NT2/D1 (cell line): ENCODE measurements around the gene CPEB3.

Experiments used
- DNase-seq: peaks from one replicate; pipeline ENCODE4 v3.0.0-alpha.2; 2011; ENCODE audit warnings: low read depth, low spot score
- H3K27me3 ChIP-seq: 2 replicates; pipeline ENCODE4 v1.6.0; 2011; ENCODE audit warnings: mild to moderate bottlenecking; ENCODE audit not compliant: insufficient read length, insufficient read depth
- H3K36me3 ChIP-seq: 2 replicates; pipeline ENCODE4 v1.6.1; 2011; ENCODE audit warnings: mild to moderate bottlenecking, low read length, mixed read lengths; ENCODE audit not compliant: insufficient read depth, insufficient read length
- H3K4me1 ChIP-seq: 2 replicates; pipeline ENCODE4 v1.5.1; 2011; ENCODE audit not compliant: insufficient read depth, insufficient read length
- H3K4me3 ChIP-seq: 2 replicates; pipeline ENCODE4 v1.5.1; 2011; ENCODE audit warnings: low read depth; ENCODE audit not compliant: insufficient read length
- H3K9ac ChIP-seq: 2 replicates; pipeline ENCODE4 v1.6.0; 2011; ENCODE audit warnings: low read depth; ENCODE audit not compliant: insufficient read length
- H3K9me3 ChIP-seq: 2 replicates; pipeline ENCODE4 v1.5.1; 2011; ENCODE audit warnings: mild to moderate bottlenecking, low read length; ENCODE audit not compliant: insufficient read depth
- SUZ12 ChIP-seq: IDR thresholded peaks from 2 replicates; pipeline ENCODE4 v1.6.1; 2011; ENCODE audit not compliant: insufficient read length, insufficient read depth; ENCODE audit errors: extremely low read depth
- YY1 ChIP-seq: IDR thresholded peaks from 2 replicates; pipeline ENCODE4 v1.6.1; 2011; ENCODE audit not compliant: insufficient read length, insufficient read depth
- ZNF274 ChIP-seq: IDR thresholded peaks from 2 replicates; pipeline ENCODE4 v1.6.1; 2011; ENCODE audit warnings: mild to moderate bottlenecking, low read depth, low read length

Gene CPEB3

DNA sequence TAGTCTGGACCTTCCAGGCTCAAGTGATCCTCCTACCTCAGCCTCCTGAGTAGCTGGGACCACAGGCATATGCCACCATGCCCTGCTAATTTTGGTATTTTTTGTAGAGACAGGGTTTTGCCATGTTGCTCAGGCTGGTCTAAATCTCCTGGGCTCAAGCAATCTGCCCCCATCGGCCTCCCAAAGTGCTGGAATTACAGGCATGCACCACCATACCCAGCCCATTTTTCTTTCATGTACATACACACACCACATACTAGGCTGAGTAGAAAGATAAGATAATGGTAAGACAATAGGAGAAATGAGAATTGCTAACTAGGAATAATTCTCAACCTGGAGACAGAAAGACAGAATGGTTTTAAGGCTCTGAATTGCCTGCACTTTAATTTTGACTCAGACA is 83.8 kb downstream of the CPEB3 start:
- DNase-seq: no peak
- Histone ChIP-seq H3K9me3 (no peaks in the 10 kb centered on the region), H3K27me3 (no peaks in the 10 kb centered on the region), H3K4me1 (no peaks in the 10 kb centered on the region), H3K9ac (no peak overlapping the region), H3K4me3 (no peak overlapping the region), H3K36me3 (no peaks in the 10 kb centered on the region)
- TF ChIP-seq ZNF274 (no peak), YY1 (no peak)

DNA sequence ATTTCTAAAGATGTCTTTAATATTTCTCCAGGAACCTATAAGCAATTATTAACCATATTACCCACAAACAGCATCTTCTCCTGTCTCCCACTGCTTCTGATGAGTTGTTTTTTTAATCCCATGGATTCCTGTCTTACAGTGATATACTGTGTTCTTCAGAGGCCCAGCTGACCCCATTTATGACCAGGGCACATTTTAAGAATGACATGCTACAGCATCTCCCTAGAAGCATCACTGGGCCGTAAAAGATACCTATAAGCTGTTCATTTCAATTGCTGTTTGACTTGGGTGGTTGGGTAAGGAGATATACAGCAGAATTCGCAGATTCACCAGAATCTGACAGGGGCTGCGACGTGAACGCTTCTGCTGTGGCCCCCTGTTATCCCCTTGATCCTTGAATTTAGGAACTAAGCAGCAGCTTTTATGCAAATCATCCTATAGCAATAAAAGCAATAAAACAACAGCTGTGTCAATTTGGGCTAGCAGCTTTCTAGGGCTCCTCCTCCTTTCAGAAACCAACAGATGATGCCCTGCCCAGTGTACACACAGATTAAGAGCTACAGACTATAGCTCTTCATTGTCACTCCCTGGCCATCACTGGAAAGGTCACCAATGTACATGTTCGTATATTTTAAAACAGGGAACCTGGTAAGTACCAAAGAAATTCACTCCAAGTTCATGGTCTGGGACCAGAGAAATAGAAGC is 86.8 kb downstream of the CPEB3 start:
- no peaks in the 10 kb centered on the region for H3K9me3 ChIP-seq
- DNase-seq: no peak

DNA sequence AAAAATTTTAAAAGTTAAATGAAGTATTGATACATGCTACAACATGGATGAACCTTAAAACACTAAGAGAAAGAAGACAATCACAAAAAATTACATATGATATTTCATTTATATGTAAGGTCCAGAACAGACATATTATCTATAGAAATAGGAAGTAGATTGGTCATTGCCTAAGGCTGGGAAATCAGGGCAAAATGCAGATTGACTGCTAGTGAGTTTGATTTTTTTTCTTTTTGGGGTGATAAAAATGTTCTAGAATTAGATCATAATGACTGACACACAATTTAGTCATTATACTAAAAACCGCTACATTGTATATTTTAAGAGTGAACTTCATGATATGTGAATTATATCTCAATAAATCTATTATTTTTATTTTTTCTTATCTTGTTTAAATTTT is 88.3 kb downstream of the CPEB3 start:
- no peak for TF ChIP-seq ZNF274
- no peak for TF ChIP-seq YY1
- no peak for TF ChIP-seq SUZ12
- Histone ChIP-seq H3K27me3 (no peaks in the 10 kb centered on the region), H3K36me3 (no peaks in the 10 kb centered on the region), H3K4me1 (no peaks in the 10 kb centered on the region), H3K4me3 (no peak overlapping the region), H3K9ac (no peak overlapping the region), H3K9me3 (no peaks in the 10 kb centered on the region)
- DNase-seq: no peak

More for the DNA sequence above, 86.8 kb downstream of the CPEB3 start:
- no peaks in the 10 kb centered on the region for H3K27me3 ChIP-seq
- no peaks in the 10 kb centered on the region for H3K36me3 ChIP-seq
- H3K4me1 ChIP-seq: no peaks in the 10 kb centered on the region
- TF ChIP-seq YY1: no peak
- TF ChIP-seq SUZ12: no peak
- no peak for TF ChIP-seq ZNF274
- no peak overlapping the region for H3K9ac ChIP-seq
- no peak overlapping the region for H3K4me3 ChIP-seq

DNA sequence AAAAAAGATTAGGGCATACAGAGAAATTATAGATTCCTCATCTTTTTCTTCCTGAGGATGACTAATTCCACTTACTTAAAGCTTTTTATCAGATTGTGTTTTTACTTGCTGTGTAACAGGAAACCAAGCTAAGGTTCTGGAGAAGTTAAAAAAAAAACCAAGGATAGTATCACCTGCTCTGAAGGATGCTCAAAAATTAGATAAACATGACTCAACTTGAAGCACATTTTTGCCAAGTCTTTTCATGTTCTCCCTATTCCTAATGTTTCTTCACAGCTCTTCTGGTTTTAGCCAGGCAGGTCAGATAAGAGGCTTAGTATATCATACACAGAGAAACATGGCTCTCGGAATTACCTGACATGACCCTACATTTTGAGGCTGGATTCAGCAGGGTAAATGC is 90.3 kb downstream of the CPEB3 start:
- TF ChIP-seq ZNF274 (no peak), SUZ12 (no peak), YY1 (no peak)
- no peak for DNase-seq
- Histone ChIP-seq H3K27me3 (no peaks in the 10 kb centered on the region), H3K9ac (no peak overlapping the region), H3K36me3 (no peaks in the 10 kb centered on the region), H3K9me3 (no peaks in the 10 kb centered on the region), H3K4me1 (no peaks in the 10 kb centered on the region), H3K4me3 (no peak overlapping the region)

DNA sequence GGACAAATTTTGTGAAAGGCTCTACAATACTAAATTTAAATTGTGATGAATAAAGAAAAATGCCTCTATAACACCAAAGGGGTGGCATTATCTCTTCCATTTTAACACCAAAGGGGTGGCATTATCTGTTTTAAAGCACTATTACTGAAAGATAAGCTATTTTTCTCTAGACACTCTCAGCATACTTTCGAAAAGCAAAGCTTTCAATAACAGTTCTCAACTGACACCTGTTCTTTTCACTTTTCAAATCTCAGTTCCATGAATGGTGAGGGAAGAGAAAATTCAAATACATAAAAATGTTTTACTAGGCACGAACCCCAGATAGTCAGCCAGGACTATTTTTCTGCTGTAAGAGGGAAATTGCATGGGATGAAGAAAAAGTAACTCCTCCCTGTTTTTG is 103.8 kb downstream of the CPEB3 start:
- no peaks in the 10 kb centered on the region for H3K4me1 ChIP-seq
- H3K9ac ChIP-seq: no peak overlapping the region
- H3K4me3 ChIP-seq: no peak overlapping the region
- H3K27me3 ChIP-seq: no peaks in the 10 kb centered on the region
- no peak for DNase-seq
- no peaks in the 10 kb centered on the region for H3K36me3 ChIP-seq
- no peak for TF ChIP-seq SUZ12
- no peaks in the 10 kb centered on the region for H3K9me3 ChIP-seq

DNA sequence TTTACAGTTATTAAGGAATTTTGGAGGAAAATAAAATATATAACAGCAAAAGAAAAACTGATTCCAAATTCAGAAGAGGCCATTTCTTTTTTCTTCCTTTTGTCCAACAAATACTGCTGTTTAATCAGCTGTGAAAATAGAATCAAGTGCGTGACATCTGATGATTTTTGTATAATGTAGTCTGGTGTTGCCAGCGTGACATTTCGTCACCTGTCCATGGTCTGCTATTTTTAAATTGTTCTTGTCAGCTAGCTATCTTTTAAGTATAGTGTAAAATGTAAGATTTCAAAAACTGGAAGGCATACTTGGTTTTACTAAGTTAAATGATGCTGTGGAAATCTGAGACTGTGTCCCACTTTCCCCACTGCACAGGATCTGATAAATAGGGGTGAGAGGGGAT is 105.9 kb downstream of the CPEB3 start:
- Histone ChIP-seq H3K4me1 (no peaks in the 10 kb centered on the region), H3K27me3 (no peaks in the 10 kb centered on the region), H3K9me3 (no peaks in the 10 kb centered on the region), H3K9ac (no peak overlapping the region), H3K36me3 (no peaks in the 10 kb centered on the region), H3K4me3 (no peak overlapping the region)
- TF ChIP-seq SUZ12: no peak
- TF ChIP-seq YY1: no peak
- no peak for TF ChIP-seq ZNF274
- no peak for DNase-seq

DNA sequence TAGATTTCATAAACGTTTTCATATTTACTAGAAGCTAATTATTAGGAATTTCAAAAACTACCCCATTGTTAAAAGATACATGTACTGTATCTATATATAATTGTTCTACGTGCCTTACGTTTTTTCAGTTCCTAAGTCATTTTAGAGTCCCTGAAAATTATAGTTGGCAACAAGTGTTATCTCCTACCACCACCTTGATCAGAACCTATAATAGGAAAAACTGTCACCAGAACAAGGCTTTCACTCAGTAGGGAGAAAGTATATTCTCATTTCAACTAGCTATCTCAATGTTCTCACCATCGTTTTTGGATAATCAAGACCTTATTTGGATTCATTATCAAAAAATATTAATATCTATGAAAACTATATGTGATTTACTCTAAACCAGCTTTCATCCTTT is 107.7 kb downstream of the CPEB3 start:
- Histone ChIP-seq H3K27me3 (no peaks in the 10 kb centered on the region), H3K9me3 (no peaks in the 10 kb centered on the region), H3K4me1 (no peaks in the 10 kb centered on the region), H3K9ac (no peak overlapping the region), H3K36me3 (no peaks in the 10 kb centered on the region), H3K4me3 (no peak overlapping the region)
- TF ChIP-seq SUZ12 (no peak), YY1 (no peak), ZNF274 (no peak)
- no peak for DNase-seq

DNA sequence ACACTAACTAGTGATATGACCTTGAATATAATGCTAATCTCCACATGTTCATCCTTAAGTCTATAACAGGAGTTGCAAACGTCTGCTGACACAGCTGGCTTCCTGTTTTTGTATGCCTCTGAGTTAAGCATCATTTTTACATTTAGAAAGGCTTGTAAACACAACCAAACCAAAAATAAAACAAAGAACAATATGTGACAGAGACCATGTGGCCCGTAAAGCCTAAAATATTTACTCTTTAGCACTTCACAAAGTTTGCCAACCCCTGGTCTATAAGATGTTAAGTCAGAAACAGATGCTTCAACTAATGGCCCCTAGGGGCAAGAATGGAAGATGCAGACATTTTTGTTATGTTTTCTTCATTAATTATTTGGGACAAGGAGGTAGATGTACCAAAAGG is 109.3 kb downstream of the CPEB3 start:
- DNase-seq: no peak
- H3K36me3 ChIP-seq: no peaks in the 10 kb centered on the region
- H3K9me3 ChIP-seq: no peaks in the 10 kb centered on the region
- TF ChIP-seq YY1: no peak
- H3K27me3 ChIP-seq: no peaks in the 10 kb centered on the region
- no peak overlapping the region for H3K4me3 ChIP-seq
- H3K4me1 ChIP-seq: no peaks in the 10 kb centered on the region
- H3K9ac ChIP-seq: no peak overlapping the region
